ENCODE results near the gene BBS12.

DNA sequence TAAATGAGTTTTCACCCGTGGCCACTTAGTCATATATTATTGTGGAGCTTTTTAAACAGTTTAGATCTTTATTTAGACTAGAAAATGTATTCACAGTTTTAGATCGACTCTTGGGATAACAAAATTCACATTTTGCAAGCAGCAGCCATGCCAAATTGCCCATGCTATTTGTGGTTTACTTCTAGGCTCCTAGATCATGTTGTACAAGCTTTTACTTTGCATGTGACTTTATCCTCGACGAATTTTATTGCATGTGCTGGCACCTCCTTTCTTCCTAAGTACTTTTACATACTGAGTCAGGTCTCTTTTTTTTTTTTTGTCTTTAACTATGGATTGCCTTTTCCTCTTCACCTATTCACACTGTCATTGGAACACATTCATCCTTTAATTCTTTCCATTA is 23.2 kb downstream of the BBS12 start:
- TF ChIP-seq, protein P1, sequence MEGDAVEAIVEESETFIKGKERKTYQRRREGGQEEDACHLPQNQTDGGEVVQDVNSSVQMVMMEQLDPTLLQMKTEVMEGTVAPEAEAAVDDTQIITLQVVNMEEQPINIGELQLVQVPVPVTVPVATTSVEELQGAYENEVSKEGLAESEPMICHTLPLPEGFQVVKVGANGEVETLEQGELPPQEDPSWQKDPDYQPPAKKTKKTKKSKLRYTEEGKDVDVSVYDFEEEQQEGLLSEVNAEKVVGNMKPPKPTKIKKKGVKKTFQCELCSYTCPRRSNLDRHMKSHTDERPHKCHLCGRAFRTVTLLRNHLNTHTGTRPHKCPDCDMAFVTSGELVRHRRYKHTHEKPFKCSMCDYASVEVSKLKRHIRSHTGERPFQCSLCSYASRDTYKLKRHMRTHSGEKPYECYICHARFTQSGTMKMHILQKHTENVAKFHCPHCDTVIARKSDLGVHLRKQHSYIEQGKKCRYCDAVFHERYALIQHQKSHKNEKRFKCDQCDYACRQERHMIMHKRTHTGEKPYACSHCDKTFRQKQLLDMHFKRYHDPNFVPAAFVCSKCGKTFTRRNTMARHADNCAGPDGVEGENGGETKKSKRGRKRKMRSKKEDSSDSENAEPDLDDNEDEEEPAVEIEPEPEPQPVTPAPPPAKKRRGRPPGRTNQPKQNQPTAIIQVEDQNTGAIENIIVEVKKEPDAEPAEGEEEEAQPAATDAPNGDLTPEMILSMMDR (IDR thresholded peaks at IDR 0.05; ENCODE audit: insufficient read depth, low read length, poor library complexity, severe bottlenecking), result no peak
- no peak for TF ChIP-seq EZH2phosphoT487 (conservative IDR thresholded peaks at IDR 0.05; ENCODE audit: low read length)

Data from SU-DHL-6 (cell line).